Large intestine (tissue), 3 donors: ENCODE results near the gene JAGN1. TPM values are rescaled to one million over a fixed set of nuclear protein-coding genes. Genes with fewer than 3 reads are reported as not detected.

Source experiments
- DNase-seq, 2 donors: peaks; one replicate each; pipeline versions ENCODE4 v3.0.0 to v3.0.0-alpha.2; 2013
- H3K27ac ChIP-seq: one replicate; pipeline ENCODE4 v1.5.1; 2013; ENCODE audit warnings: low read length
- H3K27me3 ChIP-seq: 2 replicates; pipeline ENCODE4 v1.6.1; 2013; ENCODE audit warnings: low read length; ENCODE audit not compliant: control insufficient read depth, insufficient read depth
- H3K36me3 ChIP-seq: 2 replicates; pipeline ENCODE4 v1.6.1; 2013; ENCODE audit warnings: low read length; ENCODE audit not compliant: control insufficient read depth, insufficient read depth
- H3K4me1 ChIP-seq: one replicate; pipeline ENCODE4 v1.6.1; 2013; ENCODE audit warnings: low read length; ENCODE audit not compliant: control insufficient read depth, insufficient read depth
- H3K4me3 ChIP-seq: one replicate; pipeline ENCODE4 v1.5.1; 2013; ENCODE audit warnings: low read length
- H3K9me3 ChIP-seq: one replicate; pipeline ENCODE4 v1.6.1; 2013; ENCODE audit warnings: mild to moderate bottlenecking, low read depth, low read length, moderate library complexity; ENCODE audit not compliant: control insufficient read depth
- WGBS: methylation state at CpG from one replicate; pipeline ENCODE4 v1.1.5; 2013; ENCODE audit warnings: low lambda C conversion rate; ENCODE audit not compliant: insufficient coverage; 5-methylcytosine and 5-hydroxymethylcytosine counted together
- polyA plus RNA-seq: library from polyadenylated mRNA; unstranded; fragments of 120-200 nt; gene quantifications from one replicate; pipeline ENCODE4 v1.2.1, GENCODE V29; 2013

The JAGN1 gene
- polyA plus RNA-seq, 1 donor, result 49.5 TPM

- peak within 1 kb of the TSS; percentile 93 for H3K27ac ChIP-seq
- H3K36me3 ChIP-seq, result peaks cover 24% of the 10 kb centered on the region
- H3K27me3 ChIP-seq, result no peaks in the 10 kb centered on the region
- WGBS, result no CpG with 5 or more reads among the region's 19 CpGs
- H3K4me3 ChIP-seq, result peak within 1 kb of the TSS; percentile 56
- H3K4me1 ChIP-seq, result peaks cover 35% of the 10 kb centered on the region
- H3K9me3 ChIP-seq, result no peaks in the 10 kb centered on the region
- peak; percentile 93 to 95 for DNase-seq
These were observed 26.6 kb downstream of the JAGN1 start, which contains the start of gene IL17RC for GRCh38 chr3:9916734-9917680. IL17RC (plus strand) TSS chr3:9917098; CDS start chr3:9917316, 218 bp downstream.

DNA sequence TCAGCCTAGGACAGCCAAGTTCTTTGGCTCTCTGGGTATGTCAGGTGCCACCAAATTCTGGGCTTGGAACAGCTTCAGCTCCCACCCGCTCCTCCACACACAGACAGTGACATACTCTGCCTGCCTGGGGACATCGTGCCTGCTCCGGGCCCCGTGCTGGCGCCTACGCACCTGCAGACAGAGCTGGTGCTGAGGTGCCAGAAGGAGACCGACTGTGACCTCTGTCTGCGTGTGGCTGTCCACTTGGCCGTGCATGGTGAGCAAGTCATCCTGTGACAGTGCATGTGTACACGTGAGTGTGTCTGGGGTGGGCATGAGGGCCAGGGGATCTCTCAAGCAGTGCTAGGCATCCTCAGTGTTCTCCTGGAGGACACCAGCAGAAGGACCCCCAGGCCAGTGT is 27.4 kb downstream of the JAGN1 start:
- H3K4me1 ChIP-seq, result peaks cover 35% of the 10 kb centered on the region

DNA sequence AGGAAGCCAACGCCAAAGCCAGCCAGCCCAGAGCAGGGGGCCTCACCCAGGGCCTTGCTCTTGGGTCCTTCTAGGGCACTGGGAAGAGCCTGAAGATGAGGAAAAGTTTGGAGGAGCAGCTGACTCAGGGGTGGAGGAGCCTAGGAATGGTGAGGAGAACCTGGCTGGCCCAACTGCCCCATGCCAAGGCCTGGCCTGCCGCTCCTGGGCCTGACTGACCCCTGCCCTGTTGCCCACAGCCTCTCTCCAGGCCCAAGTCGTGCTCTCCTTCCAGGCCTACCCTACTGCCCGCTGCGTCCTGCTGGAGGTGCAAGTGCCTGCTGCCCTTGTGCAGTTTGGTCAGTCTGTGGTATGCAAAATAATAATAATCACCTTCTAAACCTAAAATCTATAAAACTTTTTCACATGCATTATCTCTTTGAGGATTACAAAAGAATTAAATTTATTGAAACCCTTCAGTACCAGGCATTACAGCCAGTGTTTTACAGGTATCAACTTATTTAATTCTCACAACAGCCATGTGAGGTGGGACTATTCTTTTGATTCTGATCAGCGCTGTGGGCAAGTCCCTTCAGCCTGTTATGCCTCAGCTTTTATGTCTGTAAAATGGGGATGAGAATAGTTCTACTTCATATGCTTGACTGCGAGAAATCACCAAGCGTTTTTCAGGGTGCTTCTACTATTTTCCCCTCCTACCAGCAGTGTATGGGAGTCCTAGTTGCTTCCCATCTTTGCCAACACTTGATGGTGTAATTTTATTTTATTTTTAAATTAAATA is 28.0 kb downstream of the JAGN1 start:
- peaks cover 35% of the 10 kb centered on the region for H3K4me1 ChIP-seq
- no peak for DNase-seq
- no peaks in the 10 kb centered on the region for H3K9me3 ChIP-seq
- no peaks in the 10 kb centered on the region for H3K27me3 ChIP-seq
- 100% methylated on average over 1 of the region's 8 CpGs for WGBS
- H3K36me3 ChIP-seq, result peaks cover 26% of the 10 kb centered on the region
- no peak overlapping the region for H3K27ac ChIP-seq
- no peak overlapping the region for H3K4me3 ChIP-seq

More for the DNA sequence above, 27.4 kb downstream of the JAGN1 start:
- H3K9me3 ChIP-seq, result no peaks in the 10 kb centered on the region
- no peak overlapping the region for H3K4me3 ChIP-seq
- DNase-seq, result no peak
- H3K27me3 ChIP-seq, result no peaks in the 10 kb centered on the region
- H3K27ac ChIP-seq, result no peak overlapping the region
- peaks cover 26% of the 10 kb centered on the region for H3K36me3 ChIP-seq
- WGBS, result no CpG with 5 or more reads among the region's 10 CpGs

GRCh38 chr3:9928158-9928557 is 37.7 kb downstream of the JAGN1 start:
- Histone ChIP-seq H3K9me3 (no peaks in the 10 kb centered on the region), H3K4me3 (no peak overlapping the region), H3K27me3 (no peaks in the 10 kb centered on the region), H3K4me1 (no peaks in the 10 kb centered on the region), H3K27ac (no peak overlapping the region), H3K36me3 (peaks cover 37% of the 10 kb centered on the region)
- DNase-seq, result no peak
- no CpG with 5 or more reads among the region's 23 CpGs for WGBS

DNA sequence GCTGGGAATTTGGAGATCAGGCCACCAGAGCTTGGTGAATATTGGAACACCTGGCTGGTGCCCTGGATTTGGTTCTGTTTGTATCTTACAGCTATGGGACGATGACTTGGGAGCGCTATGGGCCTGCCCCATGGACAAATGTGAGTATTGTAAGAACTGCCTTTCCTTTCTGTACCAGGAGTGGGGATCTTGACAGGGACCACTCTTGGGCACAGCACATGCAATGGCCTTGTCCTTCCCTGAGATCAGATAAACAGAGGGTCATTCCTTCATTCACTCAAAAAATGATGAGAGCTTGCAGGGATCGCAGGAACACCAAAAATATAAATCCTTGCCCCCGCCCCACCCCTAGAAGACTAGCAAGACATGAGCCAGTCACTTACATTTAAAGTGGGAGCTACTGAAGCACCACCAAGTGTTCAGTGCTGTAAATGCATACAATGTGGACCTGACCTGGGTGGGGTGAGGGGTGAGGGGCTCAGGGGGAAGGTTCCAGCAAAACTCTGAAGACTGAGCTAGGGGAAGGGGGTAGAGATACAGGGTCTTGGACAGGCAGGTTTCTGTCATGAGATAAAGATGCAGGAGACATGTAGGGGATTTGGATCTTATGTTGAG is 40.5 kb downstream of the JAGN1 start:
- Histone ChIP-seq H3K36me3 (peaks cover 23% of the 10 kb centered on the region), H3K27ac (no peak overlapping the region), H3K27me3 (no peaks in the 10 kb centered on the region), H3K9me3 (no peaks in the 10 kb centered on the region), H3K4me1 (peaks cover 15% of the 10 kb centered on the region), H3K4me3 (no peak overlapping the region)
- DNase-seq, result no peak
- 92% methylated on average over 2 of the region's 4 CpGs for WGBS

GRCh38 chr3:9932535-9932842 is 42.1 kb downstream of the JAGN1 start:
- Histone ChIP-seq H3K4me3 (peak overlapping the region; percentile 82), H3K9me3 (no peaks in the 10 kb centered on the region), H3K36me3 (peaks cover 29% of the 10 kb centered on the region), H3K27me3 (no peaks in the 10 kb centered on the region), H3K27ac (peak overlapping the region; percentile 94), H3K4me1 (peaks cover 15% of the 10 kb centered on the region)
- no CpG with 5 or more reads among the region's 13 CpGs for WGBS
- DNase-seq, result no peak

DNA sequence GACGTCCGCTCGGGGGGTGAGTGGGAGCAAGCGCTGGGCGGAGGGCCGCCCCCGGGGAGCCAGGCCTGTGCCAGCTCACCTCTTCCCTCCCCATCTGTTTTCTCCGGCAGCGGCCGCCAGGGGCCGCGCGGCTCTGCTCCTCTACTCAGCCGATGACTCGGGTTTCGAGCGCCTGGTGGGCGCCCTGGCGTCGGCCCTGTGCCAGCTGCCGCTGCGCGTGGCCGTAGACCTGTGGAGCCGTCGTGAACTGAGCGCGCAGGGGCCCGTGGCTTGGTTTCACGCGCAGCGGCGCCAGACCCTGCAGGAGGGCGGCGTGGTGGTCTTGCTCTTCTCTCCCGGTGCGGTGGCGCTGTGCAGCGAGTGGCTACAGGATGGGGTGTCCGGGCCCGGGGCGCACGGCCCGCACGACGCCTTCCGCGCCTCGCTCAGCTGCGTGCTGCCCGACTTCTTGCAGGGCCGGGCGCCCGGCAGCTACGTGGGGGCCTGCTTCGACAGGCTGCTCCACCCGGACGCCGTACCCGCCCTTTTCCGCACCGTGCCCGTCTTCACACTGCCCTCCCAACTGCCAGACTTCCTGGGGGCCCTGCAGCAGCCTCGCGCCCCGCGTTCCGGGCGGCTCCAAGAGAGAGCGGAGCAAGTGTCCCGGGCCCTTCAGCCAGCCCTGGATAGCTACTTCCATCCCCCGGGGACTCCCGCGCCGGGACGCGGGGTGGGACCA is 42.6 kb downstream of the JAGN1 start:
- DNase-seq, result peak; percentile 77 to 84
- WGBS, result no CpG with 5 or more reads among the region's 77 CpGs
- H3K4me1 ChIP-seq, result peaks cover 15% of the 10 kb centered on the region

GRCh38 chr3:9933561-9934234 is 43.3 kb downstream of the JAGN1 start, which contains the start of gene CRELD1:
CRELD1 (plus strand) TSS chr3:9933834; CDS start chr3:9934439, 605 bp downstream.
- 0% methylated on average over 5 of the region's 50 CpGs for WGBS
- H3K36me3 ChIP-seq, result peaks cover 30% of the 10 kb centered on the region
- H3K27ac ChIP-seq, result peak within 1 kb of the TSS; percentile 94
- no peaks in the 10 kb centered on the region for H3K27me3 ChIP-seq
- H3K4me3 ChIP-seq, result peak within 1 kb of the TSS; percentile 82
- H3K4me1 ChIP-seq, result peaks cover 15% of the 10 kb centered on the region
- DNase-seq, result peak; percentile 96 to 98
- no peaks in the 10 kb centered on the region for H3K9me3 ChIP-seq

More for the DNA sequence above, 42.6 kb downstream of the JAGN1 start:
- Histone ChIP-seq H3K9me3 (no peaks in the 10 kb centered on the region), H3K36me3 (peaks cover 32% of the 10 kb centered on the region), H3K27ac (peak overlapping the region; percentile 94), H3K27me3 (no peaks in the 10 kb centered on the region), H3K4me3 (peak overlapping the region; percentile 82)

DNA sequence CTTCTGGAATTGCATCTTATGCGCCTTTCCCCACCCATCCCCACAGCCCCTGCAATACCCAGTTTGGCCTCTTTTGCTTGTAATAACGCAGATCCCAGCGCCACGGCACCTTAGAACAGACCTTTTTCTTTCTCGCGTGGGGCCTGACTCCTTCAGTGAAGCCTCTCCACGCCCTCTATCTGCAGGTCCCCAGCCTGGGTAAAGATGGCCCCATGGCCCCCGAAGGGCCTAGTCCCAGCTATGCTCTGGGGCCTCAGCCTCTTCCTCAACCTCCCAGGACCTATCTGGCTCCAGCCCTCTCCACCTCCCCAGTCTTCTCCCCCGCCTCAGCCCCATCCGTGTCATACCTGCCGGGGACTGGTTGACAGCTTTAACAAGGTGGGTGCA is 43.8 kb downstream of the JAGN1 start:
- no peaks in the 10 kb centered on the region for H3K27me3 ChIP-seq
- H3K36me3 ChIP-seq, result peaks cover 30% of the 10 kb centered on the region
- peak in 1 of 2 donors; percentile 22 for DNase-seq
- whole genome bisulfite sequencing, result no CpG with 5 or more reads among the region's 11 CpGs
- peak overlapping the region; percentile 94 for H3K27ac ChIP-seq
- H3K4me1 ChIP-seq, result peaks cover 15% of the 10 kb centered on the region
- no peaks in the 10 kb centered on the region for H3K9me3 ChIP-seq
- H3K4me3 ChIP-seq, result peak overlapping the region; percentile 82
